H1 (cell line): ENCODE data around the gene ADGB.

Experiments used
- ATF3 ChIP-seq: IDR thresholded peaks from 2 replicates; pipeline ENCODE4 v1.6.1; 2011; ENCODE audit warnings: low read depth, mild to moderate bottlenecking, low read length; ENCODE audit not compliant: insufficient read depth
- BCL11A ChIP-seq, 2 experiments: IDR thresholded peaks; one replicate each; pipeline ENCODE4 v1.6.1; 2011; ENCODE audit warnings: low read depth in 2 of 2, low read length in 2 of 2, mild to moderate bottlenecking in 2 of 2
- CEBPB ChIP-seq: IDR thresholded peaks from 2 replicates; pipeline ENCODE4 v1.6.1; 2012; ENCODE audit warnings: low read depth, low read length
- EP300 ChIP-seq, 2 experiments: IDR thresholded peaks; 1 replicate in 1 of 2; 2 replicates in 1 of 2; pipeline ENCODE4 v1.6.1; 2011 to 2012; ENCODE audit warnings: low read depth in 2 of 2, low read length in 2 of 2, mild to moderate bottlenecking in 2 of 2, borderline replicate concordance in 1 of 2, inconsistent platforms in 1 of 2, moderate library complexity in 1 of 2
- EZH2 ChIP-seq: fragments of 200-600 bp; sonication (generic); IDR thresholded peaks from 2 replicates; pipeline ENCODE4 v1.7.1; 2012; ENCODE audit warnings: low read depth, mild to moderate bottlenecking, moderate library complexity, low read length, inconsistent platforms; ENCODE audit not compliant: severe bottlenecking
- HDAC2 ChIP-seq, 2 experiments: fragments of 300-600 bp in 1 of 2; sonication (generic) in 1 of 2; IDR thresholded peaks; 2 replicates each; pipeline ENCODE4 v1.6.1; 2011 to 2012; ENCODE audit warnings: low read depth in 2 of 2, low read length in 2 of 2, mild to moderate bottlenecking in 2 of 2, moderate library complexity in 2 of 2, borderline replicate concordance in 1 of 2, inconsistent platforms in 1 of 2
- MAX ChIP-seq: IDR thresholded peaks from 2 replicates; pipeline ENCODE4 v1.6.1; 2012; ENCODE audit warnings: inconsistent platforms
- POLR2A ChIP-seq, 2 experiments: IDR thresholded peaks; 1 replicate in 1 of 2; 2 replicates in 1 of 2; pipeline ENCODE4 v1.6.1; 2011; ENCODE audit warnings: low read depth in 2 of 2, low read length in 2 of 2, mild to moderate bottlenecking in 2 of 2; ENCODE audit errors: control extremely low read depth in 1 of 2
- POLR2AphosphoS5 ChIP-seq: IDR thresholded peaks from 2 replicates; pipeline ENCODE4 v1.6.1; 2011; ENCODE audit warnings: low read depth, low read length
- RNF2 ChIP-seq: fragments of 200-900, 300-1000 bp; sonication (generic); IDR thresholded peaks from 2 replicates; pipeline ENCODE4 v1.7.1; 2016; ENCODE audit warnings: borderline replicate concordance, low read depth, mild to moderate bottlenecking, antibody characterized with exemption, low read length; ENCODE audit not compliant: poor library complexity, severe bottlenecking; ENCODE audit errors: missing control alignments
- SIX5 ChIP-seq: IDR thresholded peaks from 2 replicates; pipeline ENCODE4 v1.6.1; 2011; ENCODE audit warnings: mild to moderate bottlenecking, low read depth, low read length
- TAF1 ChIP-seq: IDR thresholded peaks from 2 replicates; pipeline ENCODE4 v1.6.1; 2011; ENCODE audit warnings: mild to moderate bottlenecking, low read depth, low read length
- TF ChIP-seq, protein P1 (sequence below), 3 experiments: IDR thresholded peaks; 1 replicate in 2 of 3; 2 replicates in 1 of 3; pipeline versions ENCODE4 v1.5.1 to v1.6.1; 2011; ENCODE audit warnings: low read length in 3 of 3, mild to moderate bottlenecking in 3 of 3, inconsistent platforms in 2 of 3, low read depth in 1 of 3, moderate library complexity in 1 of 3; ENCODE audit not compliant: insufficient read depth in 1 of 3; ENCODE audit errors: control extremely low read depth in 1 of 3

GRCh38 chr6:146847426-146847825, 248.7 kb downstream of the ADGB start:
- TF ChIP-seq, protein P1, sequence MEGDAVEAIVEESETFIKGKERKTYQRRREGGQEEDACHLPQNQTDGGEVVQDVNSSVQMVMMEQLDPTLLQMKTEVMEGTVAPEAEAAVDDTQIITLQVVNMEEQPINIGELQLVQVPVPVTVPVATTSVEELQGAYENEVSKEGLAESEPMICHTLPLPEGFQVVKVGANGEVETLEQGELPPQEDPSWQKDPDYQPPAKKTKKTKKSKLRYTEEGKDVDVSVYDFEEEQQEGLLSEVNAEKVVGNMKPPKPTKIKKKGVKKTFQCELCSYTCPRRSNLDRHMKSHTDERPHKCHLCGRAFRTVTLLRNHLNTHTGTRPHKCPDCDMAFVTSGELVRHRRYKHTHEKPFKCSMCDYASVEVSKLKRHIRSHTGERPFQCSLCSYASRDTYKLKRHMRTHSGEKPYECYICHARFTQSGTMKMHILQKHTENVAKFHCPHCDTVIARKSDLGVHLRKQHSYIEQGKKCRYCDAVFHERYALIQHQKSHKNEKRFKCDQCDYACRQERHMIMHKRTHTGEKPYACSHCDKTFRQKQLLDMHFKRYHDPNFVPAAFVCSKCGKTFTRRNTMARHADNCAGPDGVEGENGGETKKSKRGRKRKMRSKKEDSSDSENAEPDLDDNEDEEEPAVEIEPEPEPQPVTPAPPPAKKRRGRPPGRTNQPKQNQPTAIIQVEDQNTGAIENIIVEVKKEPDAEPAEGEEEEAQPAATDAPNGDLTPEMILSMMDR (IDR thresholded peaks at IDR 0.05; ENCODE audit: control extremely low read depth in 1 of 3, insufficient read depth in 1 of 3, low read depth in 1 of 3, low read length in 3 of 3), result no peak
- TF ChIP-seq MAX (no peak), POLR2A (IDR thresholded peaks at IDR 0.05; ENCODE audit: control extremely low read depth in 1 of 2, low read depth in 2 of 2, low read length in 2 of 2) (no peak), ATF3 (no peak), POLR2AphosphoS5 (no peak), CEBPB (no peak), EZH2 (no peak), EP300 (IDR thresholded peaks at IDR 0.05; ENCODE audit: borderline replicate concordance in 1 of 2, low read depth in 2 of 2, low read length in 2 of 2) (no peak), TAF1 (no peak), RNF2 (no peak), HDAC2 (IDR thresholded peaks at IDR 0.05; ENCODE audit: borderline replicate concordance in 1 of 2, low read depth in 2 of 2, low read length in 2 of 2) (no peak), BCL11A (IDR thresholded peaks at IDR 0.05; ENCODE audit: low read depth in 2 of 2, low read length in 2 of 2) (no peak), SIX5 (no peak)
